Measurements from ENCODE around the gene PATJ. TPM values are rescaled to one million over a fixed set of nuclear protein-coding genes. Genes with fewer than 3 reads are reported as not detected.

Gene PATJ
- total RNA-seq, 1 experiment from 2014 or later = 11.2 TPM

DNA sequence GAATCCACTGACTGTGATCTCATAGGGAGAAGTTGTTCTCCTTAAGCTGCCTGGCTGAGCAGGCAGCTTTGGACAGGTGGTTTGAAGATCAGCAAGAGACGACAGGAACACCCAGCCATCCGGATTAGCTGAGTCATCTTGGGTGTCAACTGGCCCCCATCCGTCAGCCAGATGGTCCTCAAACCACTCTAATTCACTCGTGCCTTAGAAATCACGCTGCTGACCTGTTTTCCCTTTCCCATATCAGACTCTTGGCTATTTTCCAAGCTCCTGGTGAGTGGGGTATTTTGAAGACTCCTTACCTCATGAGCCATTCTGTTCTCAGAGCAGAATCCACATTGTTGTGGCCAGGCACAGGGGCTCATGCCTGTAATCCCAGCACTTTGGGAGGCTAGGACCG is 303.3 kb downstream of the PATJ start:
- peak; percentile 49 for DNase-seq (ENCODE audit: low spot score)

DNA sequence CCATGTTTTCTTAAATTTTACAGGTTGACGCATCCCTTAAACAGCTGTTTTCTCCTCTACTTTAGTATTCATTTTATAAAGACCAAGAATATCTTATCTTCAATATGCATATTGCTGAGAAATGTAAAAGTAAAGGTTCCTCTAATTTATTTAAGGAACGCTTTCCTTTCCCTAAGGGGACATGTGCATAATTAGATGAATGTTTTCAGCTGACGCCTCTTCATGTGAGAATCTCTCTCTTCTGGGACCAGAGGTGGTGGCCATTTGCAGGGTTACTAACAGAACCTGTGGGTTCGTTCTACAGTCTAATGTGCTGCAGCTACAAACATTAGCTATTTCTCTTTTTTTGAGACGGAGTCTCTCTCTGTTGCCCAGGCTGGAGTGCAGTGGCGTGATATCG is 304.6 kb downstream of the PATJ start:
- DNase-seq (ENCODE audit: low spot score) = no peak

DNA sequence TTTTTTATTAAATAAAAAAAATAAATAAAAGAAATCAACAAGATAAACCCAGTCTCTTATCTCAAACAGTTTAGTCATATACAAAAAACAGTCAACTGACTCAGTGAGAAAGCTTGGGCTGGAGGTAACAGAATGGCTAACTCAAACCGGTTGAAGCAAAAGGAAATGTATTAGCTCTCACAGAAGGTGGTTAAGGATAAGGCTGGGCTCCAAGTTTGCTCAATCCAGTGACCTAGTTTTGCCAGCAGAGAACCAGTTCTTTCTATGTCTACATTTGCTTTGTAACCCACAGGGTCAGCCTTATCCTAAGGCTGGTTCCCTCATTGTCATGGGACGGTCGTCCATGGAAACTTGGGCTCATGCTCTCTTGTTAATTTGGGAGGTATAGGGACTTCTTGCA is 307.9 kb downstream of the PATJ start:
- no peak for DNase-seq (ENCODE audit: low spot score)

DNA sequence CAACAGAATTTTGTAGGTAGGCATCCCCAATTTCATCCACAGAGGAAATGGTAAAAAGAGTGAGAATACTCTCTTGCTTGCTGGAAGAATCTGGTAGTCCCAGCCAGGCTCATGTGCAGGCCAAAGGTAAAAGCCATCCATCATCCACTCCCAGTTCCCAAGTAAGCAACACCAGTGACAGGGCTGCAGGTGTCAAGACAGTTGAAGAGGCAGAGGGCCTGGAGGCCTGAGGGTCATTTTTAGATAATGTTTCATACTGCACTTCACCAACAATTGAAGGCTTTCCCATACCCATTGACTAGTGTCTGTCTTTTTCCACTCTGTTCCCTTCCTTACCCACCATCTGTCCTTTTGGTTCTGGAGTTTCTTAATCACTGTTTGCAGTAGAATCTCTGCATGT is 310.7 kb downstream of the PATJ start:
- DNase-seq (ENCODE audit: low spot score) = no peak

DNA sequence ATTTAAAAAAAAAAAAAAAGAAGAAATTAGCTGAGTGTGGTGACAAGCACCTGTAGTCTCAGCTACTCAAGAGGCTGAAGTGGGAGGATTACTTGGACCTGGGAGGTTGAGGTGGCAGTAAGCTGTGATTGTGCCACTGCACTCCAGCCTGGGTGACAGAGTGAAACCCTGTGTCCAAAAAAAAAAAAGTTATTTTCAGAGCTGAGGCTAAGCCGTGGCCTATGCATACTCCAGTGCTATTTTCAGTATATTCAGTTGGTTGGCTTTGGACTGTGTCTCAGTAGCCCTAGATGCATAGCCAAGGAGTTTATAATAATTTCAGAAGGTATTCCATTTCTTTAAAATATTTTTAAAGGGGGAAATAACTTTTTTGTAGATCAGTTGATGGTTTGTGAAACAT is 311.9 kb downstream of the PATJ start:
- no peak for DNase-seq (ENCODE audit: low spot score)

DNA sequence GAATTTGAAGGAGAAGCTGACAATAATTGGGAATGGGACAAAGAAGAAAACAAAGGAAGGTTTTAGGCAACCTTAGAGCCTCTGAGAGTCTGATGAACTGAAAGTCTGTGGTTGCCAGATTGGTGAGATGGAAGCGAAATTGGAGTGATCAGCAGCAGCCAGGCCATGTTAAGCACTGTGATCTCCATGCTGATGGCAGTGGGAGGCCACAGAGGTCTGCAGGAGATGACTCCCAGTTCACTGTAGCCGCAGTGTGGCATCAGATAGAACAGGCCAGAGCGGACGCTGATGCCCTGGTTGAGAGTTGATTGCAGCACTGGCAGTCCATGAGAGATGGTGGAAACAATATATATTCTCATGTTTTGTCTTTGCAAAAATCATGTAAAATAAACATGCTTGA is 314.9 kb downstream of the PATJ start:
- no peak for DNase-seq (ENCODE audit: low spot score)

DNA sequence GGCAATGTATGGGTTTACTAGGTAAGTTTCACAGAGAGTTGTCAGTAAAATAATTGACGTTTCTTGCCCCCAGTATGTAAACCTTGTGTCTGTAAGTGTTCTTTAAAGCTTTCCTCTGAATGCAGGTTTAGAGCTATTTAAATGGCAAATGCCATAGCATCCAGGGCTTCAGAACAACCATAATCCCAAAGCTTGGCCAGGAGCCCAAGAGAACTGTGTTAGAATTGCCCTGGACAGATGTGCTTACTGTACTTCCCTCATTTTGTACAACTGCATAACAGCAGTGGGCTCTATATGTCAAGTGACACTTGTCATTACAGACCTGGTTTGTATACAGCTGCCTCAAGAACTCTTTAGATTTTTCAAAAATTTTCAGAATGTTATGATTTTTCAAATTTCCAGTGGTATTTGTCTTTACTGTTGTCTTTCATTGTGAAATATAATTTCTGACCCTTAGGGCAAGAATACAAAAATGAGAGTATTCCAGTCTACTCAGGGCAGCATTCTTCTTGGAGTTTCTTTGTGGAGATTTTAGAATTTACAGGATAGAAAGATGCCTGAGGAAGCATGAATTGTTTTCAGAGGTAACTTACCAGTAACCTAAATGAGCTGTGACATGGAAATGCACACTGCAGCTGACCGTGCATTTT is 315.5 kb downstream of the PATJ start:
- no peak for DNase-seq (ENCODE audit: low spot score)

DNA sequence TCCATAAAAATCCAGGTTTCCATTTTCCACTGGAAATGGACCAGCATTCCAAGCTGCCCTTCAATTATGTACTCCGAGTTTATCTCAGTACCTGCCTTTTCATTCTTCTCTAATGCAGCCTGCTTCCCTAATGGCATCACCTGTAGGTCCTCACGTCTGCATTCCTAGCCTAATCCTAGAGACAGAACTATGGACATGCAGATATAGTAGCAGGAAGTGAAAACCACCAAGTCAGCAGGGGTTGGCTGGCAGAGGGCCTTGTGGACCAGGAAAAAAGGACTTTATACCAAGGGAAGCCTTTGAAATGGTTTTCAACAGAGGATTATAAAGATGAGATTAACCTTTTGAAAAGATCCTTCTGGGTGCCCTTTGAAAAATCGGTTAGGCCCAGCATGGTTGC is 316.7 kb downstream of the PATJ start:
- DNase-seq (ENCODE audit: low spot score) = no peak

DNA sequence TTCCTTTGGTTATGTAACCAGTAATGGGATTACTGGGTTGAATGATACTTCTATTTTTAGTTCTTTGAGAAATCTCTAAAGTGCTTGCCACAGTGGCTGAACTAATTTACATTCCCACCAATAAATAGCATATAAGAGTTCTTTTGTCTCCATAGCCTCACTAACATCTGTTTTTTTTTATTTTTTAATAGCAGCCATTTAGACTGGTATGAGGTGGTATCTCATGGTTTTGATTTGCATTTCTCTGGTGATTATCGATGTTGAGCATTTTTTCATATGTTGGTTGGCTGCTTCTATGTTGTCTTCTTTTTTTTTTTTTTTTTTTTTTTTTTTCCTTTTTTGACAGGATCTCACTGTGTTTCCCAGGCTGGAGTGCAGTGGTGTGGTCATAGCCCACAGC is 319.8 kb downstream of the PATJ start:
- no peak for DNase-seq (ENCODE audit: low spot score)

DNA sequence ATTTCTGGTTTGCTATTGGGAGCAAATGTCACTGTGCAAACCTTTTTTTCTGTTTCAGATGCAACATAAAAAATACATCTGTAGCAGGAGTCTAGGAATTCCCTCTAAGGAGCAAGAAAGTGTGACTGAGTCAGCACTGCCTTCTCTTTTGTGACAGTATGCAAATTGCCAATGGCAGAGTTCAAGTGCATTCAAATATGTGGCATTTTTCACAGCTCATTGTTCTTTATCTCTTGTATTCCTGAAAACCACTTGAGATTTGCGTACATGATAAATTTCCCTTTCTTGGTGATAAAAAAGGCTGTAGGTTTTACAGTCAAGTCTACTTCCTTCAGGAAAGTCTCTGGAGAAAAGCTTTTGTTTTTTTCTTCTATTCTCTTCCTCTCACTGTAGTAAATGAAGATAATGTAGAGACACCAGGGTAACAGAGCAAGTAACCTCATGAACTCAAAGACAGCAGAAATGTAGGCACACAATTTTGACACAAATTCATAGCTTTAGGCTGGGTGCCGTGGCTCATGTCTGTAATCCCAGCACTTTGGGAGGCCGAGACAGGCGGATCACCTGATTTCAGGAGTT is 322.6 kb downstream of the PATJ start:
- DNase-seq (ENCODE audit: low spot score) = no peak

DNA sequence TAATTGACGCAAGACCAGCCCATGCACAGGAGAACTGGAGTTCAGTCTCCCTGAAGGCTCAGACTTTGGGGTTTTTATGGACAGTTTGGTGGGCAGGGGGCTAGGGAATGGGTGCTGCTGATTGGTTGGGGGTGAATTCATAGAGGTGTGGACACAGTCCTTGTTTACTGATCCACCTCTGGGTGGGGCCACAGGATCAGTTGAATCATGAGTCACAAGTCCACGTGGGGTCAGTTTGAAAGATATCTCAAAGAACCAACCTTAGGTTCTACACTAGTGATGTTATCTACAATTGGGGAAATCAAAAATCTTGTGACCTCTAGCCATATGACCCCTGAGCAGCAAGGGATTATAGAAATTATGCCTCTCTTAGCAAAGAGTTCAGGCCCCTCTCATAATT is 324.4 kb downstream of the PATJ start:
- no peak for DNase-seq (ENCODE audit: low spot score)

DNA sequence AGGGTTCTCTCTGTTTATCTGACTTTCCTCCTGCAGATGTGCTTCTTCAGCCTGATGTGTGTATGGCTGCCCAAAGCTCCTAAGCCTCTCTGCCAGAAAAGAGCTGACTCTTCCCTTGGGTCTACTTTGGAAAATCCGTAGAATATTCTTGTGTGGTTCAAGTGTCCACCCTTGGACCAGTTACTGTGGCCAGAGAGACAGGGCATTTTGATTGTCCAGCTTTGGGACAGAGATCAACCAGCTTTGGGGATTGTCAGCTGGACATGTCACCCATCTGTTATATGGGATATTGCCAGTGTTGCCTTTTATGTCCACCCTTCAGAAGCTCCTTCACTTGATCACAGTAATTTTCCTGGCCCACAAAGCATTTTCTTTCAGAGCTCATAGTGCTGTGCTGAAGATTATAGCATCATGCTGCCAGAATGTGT is 326.1 kb downstream of the PATJ start:
- no peak for DNase-seq (ENCODE audit: low spot score)

DNA sequence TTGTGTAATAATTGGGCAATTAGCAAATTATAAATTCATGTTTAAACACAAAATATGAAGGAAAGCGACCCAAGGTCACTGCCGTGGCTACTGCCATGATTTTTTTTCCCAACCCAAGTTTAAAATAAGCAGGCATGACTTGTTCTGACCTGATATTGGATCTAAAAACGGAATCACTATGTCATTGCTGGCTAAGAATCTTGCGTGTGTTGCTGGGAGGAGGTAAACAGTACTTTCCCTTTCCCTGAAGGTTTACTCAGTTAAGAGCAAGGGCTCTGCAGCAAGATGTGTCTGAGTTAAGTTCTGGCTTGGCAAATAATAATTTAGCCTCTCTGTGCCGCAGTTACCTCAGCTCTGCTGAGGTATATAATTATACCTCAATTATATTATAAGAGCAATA is 326.7 kb downstream of the PATJ start:
- DNase-seq (ENCODE audit: low spot score) = no peak

DNA sequence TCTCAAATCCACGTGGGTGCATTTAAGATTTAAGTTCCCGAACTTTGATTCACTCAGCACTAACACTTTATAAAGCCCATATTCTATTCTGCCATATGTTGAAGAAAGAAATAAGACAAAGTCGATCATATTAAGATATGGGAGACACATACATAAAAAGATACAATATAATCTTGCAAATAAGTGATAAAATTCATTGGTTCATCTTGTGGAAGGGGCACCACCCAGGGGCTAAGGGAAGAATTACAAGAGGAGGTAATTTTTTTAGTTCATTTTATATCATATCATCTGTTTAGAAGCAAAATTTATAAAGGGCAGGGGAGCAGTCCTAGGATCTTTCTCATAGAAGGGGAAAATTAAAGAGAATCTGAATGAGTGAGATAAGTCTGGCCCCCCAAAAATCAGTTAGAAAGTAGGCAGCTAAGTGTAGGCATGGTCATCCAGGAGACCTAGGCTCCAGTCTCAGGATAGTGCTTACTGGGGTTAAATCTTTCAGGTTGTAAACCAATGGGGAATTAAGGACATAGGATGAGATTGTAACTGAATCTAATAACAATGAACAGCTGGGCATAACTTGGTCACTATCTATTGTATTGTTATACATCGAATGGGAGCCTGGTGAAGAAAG is 328.2 kb downstream of the PATJ start:
- DNase-seq (ENCODE audit: low spot score) = no peak

DNA sequence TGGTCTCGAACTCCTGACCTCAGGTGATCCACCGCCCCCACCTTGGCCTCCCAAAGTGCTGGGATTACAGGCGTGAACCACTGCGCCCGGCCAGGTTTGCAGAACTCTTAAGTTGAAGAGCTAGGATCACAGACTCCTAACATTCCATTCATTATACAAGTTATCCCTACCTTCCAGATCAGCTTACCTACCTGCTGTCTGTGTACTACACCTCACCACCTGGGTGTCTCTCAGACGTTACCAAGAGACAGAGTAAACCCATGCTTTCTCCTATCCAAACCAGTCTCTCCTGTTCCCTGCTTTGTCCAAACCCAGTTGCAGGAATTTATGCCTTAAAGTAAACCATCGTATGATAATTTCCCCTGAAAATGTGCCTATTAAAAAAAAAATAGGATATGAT is 329.4 kb downstream of the PATJ start:
- DNase-seq (ENCODE audit: low spot score) = no peak

DNA sequence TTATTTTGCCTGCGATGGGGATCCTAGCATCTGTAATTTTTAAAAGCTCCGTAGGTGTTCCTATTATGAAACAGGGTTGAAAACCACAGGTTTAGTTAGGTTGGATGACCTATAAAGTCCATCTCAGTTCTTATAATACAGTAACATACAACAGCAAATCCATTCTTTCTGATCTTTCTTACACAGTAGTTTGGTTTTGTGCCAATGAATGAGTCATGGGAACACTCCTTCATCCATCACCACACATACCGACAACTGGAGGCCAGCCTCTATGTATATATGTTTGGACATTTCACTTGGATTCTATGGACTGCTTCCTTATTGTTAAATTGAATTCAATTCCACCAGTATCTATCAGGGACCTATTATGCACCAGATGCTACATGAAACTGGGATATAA is 334.0 kb downstream of the PATJ start:
- DNase-seq (ENCODE audit: low spot score) = peak; percentile 80

DNA sequence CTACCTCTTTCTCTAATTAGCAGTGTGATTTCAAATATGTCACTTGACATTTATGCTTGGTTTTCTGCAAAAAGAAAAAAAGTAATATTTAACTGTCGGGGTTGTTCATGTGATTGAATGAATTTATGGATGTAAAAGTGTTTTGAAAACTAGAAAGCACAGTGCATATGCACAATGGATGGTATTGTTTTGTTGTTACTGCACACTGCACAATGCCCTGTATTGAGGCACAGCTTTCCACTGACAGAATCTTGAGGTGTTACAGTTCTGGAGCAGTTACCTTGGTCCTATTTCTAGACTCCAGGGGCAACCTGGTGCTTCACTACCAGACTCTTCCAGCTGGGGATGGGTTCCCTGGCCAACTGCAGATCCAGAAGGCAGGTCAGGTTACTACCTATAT is 335.5 kb downstream of the PATJ start:
- no peak for DNase-seq (ENCODE audit: low spot score)

DNA sequence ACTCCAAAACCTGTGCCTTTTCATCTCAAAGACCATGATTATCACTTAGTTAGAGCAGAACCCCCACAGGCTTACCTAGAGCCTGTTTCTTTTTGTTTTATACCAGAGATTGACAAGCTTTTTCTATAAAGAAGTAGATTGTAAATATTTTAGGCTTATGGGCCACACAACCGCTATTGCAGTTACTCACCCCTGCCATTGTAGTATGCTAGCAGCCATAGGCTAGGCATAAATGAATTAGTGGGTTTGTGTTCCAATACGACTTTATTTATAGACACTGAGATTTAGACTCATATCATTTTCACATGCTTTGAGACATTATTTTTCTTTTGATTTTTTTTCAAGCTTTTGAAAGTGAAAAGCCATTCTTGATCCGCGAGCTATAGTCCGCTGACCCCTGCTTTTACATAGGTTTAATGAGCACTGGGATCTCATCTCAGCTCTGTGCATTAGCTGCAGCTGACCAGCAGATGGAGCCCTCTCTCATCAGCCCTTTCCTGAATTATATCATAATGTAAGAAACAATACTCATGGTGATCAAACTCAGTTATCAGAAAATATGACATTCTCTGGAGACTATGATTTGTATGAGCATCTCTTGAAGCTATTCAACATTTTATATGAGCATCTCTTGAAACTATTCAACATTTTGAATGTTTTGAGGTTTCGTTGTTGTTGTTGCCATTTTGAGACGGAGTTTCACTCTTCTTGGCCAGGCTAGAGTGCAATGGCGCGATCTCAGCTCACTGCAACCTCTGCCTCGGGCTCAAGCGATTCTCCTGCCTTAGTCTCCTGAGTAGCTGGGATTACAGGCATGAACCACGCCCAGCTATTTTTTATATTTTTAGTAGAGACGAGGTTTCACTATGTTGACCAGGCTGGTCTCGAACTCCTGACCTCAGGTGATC is 340.4 kb downstream of the PATJ start:
- peak; percentile 48 for DNase-seq (ENCODE audit: low spot score)

DNA sequence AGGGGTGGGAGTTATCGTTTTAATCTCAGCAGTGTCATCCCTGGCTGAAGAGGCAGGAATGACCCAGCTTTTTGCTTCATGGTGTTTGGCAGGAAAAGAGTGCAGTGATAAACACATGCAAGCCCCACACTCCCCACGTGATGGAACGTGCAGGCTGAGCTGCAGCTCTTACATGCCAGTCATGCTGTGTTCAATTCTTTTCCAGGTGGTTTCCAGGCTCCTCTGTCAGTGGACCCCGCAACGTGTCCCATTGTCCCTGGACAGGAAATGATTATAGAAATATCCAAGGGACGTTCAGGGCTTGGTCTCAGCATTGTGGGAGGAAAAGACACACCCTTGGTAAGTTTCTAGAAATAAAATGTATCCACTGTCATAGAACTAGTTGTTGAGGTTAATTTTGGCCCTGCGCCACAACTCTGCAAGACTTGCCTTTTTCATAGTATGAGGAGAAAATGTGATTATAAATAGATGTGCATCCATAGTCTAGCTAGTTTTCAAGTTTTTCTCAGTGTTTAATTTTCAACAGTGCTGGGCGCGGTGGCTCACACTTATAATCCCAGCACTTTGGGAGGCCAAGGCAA is 342.1 kb downstream of the PATJ start:
- no peak for DNase-seq (ENCODE audit: low spot score)

DNA sequence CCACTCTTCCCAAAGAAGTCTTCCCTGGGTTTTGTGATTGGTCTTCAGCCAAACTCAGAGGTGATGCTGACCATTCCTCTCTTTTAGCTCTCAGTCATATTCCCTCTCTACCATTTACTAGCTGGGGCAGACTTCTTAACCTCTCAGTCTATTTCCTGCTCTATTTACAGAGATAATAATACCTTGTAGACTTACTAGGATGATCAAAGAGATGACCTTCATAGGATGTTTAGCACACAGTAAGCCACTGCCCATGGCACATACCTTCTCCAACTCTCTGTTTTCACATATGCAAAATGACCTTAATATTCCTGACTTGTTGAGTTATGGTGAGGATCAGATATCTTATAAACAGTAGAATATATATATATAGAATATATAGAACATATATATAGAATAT is 346.2 kb downstream of the PATJ start:
- no peak for DNase-seq (ENCODE audit: low spot score)

DNA sequence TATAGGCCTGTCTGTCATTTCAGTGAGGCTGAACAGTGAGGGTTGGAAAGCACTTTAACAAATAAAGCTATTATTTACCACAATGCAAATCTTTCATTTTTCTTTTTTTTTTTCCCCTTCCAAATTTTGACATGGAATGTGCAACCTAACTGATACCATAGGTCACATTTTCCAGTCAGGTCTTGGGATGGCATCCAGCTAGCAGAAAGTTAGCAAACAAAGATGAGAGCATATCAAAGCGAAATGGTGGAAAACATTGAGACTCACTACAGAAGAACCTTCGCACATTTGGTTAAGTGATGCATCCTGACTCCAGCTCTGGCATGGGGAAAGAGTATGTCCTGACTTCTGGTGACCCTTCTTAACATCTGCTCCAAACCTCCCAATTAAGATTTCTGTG is 347.3 kb downstream of the PATJ start:
- DNase-seq (ENCODE audit: low spot score) = no peak

DNA sequence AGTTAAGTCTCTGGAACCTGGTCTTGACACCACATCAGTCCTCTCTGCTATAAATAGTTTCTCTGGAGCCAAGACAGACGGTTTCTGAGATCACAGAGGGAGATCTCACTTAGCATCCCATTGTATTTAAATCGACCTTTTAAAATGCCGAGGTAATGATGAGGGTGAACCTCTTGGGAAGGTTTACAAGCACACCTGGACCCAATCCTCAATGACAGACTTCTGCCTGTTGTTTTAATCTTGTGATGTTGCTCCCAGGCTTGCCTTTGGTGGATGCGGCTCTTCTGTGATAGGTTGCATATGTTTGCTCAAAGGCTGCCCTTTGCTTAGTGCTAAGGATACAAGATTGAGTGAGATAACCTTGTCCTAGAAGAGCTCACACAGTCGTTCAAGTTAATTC is 347.7 kb downstream of the PATJ start:
- no peak for DNase-seq (ENCODE audit: low spot score)
